BLaER1 (cell line): ENCODE results near the gene TMEM132A.

ENCODE experiments used
- H3K27ac ChIP-seq: shearing (Covaris generic); formaldehyde crosslinking; 2 replicates; pipeline ENCODE4 v1.8.1; 2022
- H3K27me3 ChIP-seq: shearing (Covaris generic); formaldehyde crosslinking; 2 replicates; pipeline ENCODE4 v1.8.1; 2022
- H3K36me3 ChIP-seq: shearing (Covaris generic); formaldehyde crosslinking; 2 replicates; pipeline ENCODE4 v1.8.1; 2022
- H3K4me1 ChIP-seq: shearing (Covaris generic); formaldehyde crosslinking; 2 replicates; pipeline ENCODE4 v1.8.1; 2022
- H3K4me2 ChIP-seq: shearing (Covaris generic); formaldehyde crosslinking; 2 replicates; pipeline ENCODE4 v1.8.1; 2022
- H3K4me3 ChIP-seq: shearing (Covaris generic); formaldehyde crosslinking; 2 replicates; pipeline ENCODE4 v1.8.1; 2022
- H3K9ac ChIP-seq: shearing (Covaris generic); formaldehyde crosslinking; 2 replicates; pipeline ENCODE4 v1.8.1; 2022
- H3K9me3 ChIP-seq: shearing (Covaris generic); formaldehyde crosslinking; 2 replicates; pipeline ENCODE4 v1.8.1; 2022
- H4K20me1 ChIP-seq: shearing (Covaris generic); formaldehyde crosslinking; 2 replicates; pipeline ENCODE4 v1.8.1; 2022
- Cebpa-rat ChIP-seq: shearing (Covaris generic); IDR thresholded peaks from 2 replicates; pipeline ENCODE4 v1.8.1; 2022

TMEM132A gene

GRCh38 chr11:60921259-60921658, 3.0 kb upstream of the TMEM132A start:
- Histone ChIP-seq H3K9me3 (no peaks in the 10 kb centered on the region), H3K27me3 (peaks cover 44% of the 10 kb centered on the region), H3K27ac (no peak overlapping the region), H3K36me3 (peaks cover 69% of the 10 kb centered on the region), H4K20me1 (peaks cover 100% of the 10 kb centered on the region), H3K4me1 (peaks cover 68% of the 10 kb centered on the region), H3K9ac (no peak overlapping the region), H3K4me3 (no peak overlapping the region), H3K4me2 (no peak overlapping the region)
- TF ChIP-seq Cebpa-rat: no peak

DNA sequence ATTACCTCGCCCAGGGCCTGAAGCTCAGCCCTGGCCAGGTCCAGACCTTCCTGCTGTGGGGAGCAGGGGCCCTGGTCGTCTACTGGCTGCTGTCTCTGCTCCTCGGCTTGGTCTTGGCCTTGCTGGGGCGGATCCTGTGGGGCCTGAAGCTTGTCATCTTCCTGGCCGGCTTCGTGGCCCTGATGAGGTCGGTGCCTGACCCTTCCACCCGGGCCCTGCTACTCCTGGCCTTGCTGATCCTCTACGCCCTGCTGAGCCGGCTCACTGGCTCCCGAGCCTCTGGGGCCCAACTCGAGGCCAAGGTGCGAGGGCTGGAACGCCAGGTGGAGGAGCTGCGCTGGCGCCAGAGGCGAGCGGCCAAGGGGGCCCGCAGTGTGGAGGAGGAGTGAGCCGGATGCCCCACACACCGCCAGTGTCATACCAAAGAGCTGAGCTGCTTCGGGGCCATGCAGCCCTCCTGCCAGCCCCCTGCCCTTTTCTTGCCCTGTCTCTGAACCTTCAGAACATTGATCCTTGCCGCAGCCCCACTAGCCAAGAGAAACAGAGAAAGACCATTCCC, 2.4 kb upstream of the TMEM132A start:
- Histone ChIP-seq H3K9me3 (no peaks in the 10 kb centered on the region), H3K27ac (no peak overlapping the region), H3K4me2 (peak overlapping the region; percentile 94; the same call in 1 of the 2 replicates), H3K4me1 (peaks cover 62% of the 10 kb centered on the region), H3K36me3 (peaks cover 69% of the 10 kb centered on the region), H3K9ac (0 out of 2 replicates have a peak overlapping the region, but pooled peaks have one; percentile 20), H3K27me3 (peaks cover 44% of the 10 kb centered on the region), H3K4me3 (no peak overlapping the region), H4K20me1 (peaks cover 100% of the 10 kb centered on the region)
- TF ChIP-seq Cebpa-rat: no peak

GRCh38 chr11:60922906-60923305, 1.4 kb upstream of the TMEM132A start:
- peaks cover 63% of the 10 kb centered on the region for H3K4me1 ChIP-seq
- peaks cover 44% of the 10 kb centered on the region for H3K27me3 ChIP-seq
- no peak for TF ChIP-seq Cebpa-rat
- peak overlapping the region; percentile 94 for H3K4me2 ChIP-seq
- peaks cover 98% of the 10 kb centered on the region for H4K20me1 ChIP-seq
- no peaks in the 10 kb centered on the region for H3K9me3 ChIP-seq
- H3K4me3 ChIP-seq: no peak overlapping the region
- H3K27ac ChIP-seq: no peak overlapping the region
- peaks cover 62% of the 10 kb centered on the region for H3K36me3 ChIP-seq
- H3K9ac ChIP-seq: no peak overlapping the region

DNA sequence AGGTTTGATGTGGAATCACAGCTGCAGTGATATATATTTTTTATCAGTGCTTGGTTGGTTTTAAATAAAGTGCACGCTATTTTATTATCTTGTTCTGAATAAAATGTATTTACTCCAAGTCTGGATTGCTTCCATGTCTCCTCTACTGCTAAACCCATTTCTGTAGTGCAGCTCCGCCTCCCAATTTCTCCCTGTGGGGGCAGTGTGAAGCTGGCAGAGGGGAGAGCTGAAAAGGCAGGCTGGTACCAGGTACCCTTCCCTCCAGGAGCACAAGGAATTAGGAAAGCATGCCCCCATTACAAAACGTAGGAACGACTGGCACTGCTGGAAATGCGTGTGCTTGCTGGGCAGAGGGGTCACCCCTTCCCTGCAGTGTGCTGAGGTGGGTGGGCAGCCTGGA, 934 bp upstream of the TMEM132A start:
- TF ChIP-seq Cebpa-rat: no peak
- Histone ChIP-seq H3K9me3 (no peaks in the 10 kb centered on the region), H3K36me3 (peaks cover 62% of the 10 kb centered on the region), H3K4me3 (no peak overlapping the region), H3K27ac (no peak overlapping the region), H3K27me3 (peaks cover 44% of the 10 kb centered on the region), H3K9ac (peak overlapping the region; percentile 79; the same call in 1 of the 2 replicates), H3K4me2 (peak overlapping the region; percentile 94), H3K4me1 (peaks cover 63% of the 10 kb centered on the region), H4K20me1 (peaks cover 94% of the 10 kb centered on the region)

GRCh38 chr11:60923800-60924109, 505 bp upstream of the TMEM132A start:
- peaks cover 90% of the 10 kb centered on the region for H4K20me1 ChIP-seq
- peaks cover 59% of the 10 kb centered on the region for H3K4me1 ChIP-seq
- H3K9me3 ChIP-seq: no peaks in the 10 kb centered on the region
- peak overlapping the region; percentile 94 for H3K4me2 ChIP-seq
- no peak for TF ChIP-seq Cebpa-rat
- peak overlapping the region; percentile 82 for H3K4me3 ChIP-seq
- H3K27ac ChIP-seq: 0 out of 2 replicates have a peak overlapping the region, but pooled peaks have one; percentile 69
- H3K36me3 ChIP-seq: peaks cover 61% of the 10 kb centered on the region
- peak overlapping the region; percentile 79; the same call in 1 of the 2 replicates for H3K9ac ChIP-seq
- peaks cover 44% of the 10 kb centered on the region for H3K27me3 ChIP-seq

DNA sequence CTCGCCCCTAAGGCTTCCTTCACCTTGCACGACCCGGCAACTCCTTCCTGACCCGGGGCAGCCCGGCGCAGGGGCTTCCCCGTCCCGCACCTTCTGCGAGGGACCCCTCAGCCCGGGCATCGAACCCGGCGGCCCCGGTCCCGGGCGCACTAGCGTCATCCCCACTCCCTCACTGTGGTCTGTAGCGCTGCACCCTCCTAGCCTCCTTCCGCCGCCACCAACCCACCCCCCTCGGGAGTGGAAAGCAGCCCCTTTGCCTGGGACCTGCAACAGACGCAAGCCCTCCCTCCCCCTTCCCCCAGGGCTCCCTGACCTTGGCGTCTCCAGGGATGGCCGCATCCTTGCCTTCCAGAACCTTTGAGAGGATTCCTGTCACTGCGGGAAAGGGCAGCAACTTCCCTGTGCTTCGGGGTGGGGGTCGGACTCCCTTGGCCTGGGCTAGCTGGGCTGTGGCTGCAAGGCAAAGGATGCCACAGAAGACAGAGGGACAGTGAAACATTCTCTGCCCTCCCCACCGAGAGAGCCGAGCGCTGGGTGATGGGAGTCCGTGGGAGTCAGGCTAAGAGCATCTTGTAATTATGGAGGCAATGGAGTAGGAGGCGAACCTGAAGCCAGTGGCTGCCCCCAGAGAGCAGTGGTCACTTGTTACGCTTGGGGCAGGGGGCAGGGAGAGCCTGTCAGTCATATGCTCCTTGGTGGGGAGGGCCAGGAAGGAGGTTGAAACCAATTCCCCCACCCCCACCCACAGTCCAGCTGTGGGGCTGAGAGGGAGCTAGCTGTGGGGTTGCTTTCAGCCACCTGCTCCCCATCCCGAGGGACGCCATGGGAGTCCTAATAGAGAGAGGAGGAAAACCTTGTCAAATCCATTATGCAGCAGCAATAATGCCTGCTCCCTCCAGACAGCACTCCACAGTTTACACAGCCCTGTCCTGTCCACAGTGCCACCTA, 920 bp downstream of the TMEM132A start:
- H3K27ac ChIP-seq: peak overlapping the region; percentile 69
- no peaks in the 10 kb centered on the region for H3K9me3 ChIP-seq
- H3K27me3 ChIP-seq: peaks cover 44% of the 10 kb centered on the region
- peak overlapping the region; percentile 79 for H3K9ac ChIP-seq
- H4K20me1 ChIP-seq: peaks cover 75% of the 10 kb centered on the region
- H3K4me2 ChIP-seq: peak overlapping the region; percentile 94
- peaks cover 59% of the 10 kb centered on the region for H3K36me3 ChIP-seq
- TF ChIP-seq Cebpa-rat: no peak
- H3K4me1 ChIP-seq: peaks cover 58% of the 10 kb centered on the region
- H3K4me3 ChIP-seq: peak overlapping the region; percentile 82

- peaks cover 59% of the 10 kb centered on the region for H3K36me3 ChIP-seq
- H3K9ac ChIP-seq: no peak overlapping the region
- H3K9me3 ChIP-seq: no peaks in the 10 kb centered on the region
- H3K4me3 ChIP-seq: no peak overlapping the region; the same call in 1 of the 2 replicates
- H4K20me1 ChIP-seq: peaks cover 69% of the 10 kb centered on the region
- peaks cover 44% of the 10 kb centered on the region for H3K27me3 ChIP-seq
- no peak for TF ChIP-seq Cebpa-rat
- H3K4me1 ChIP-seq: peaks cover 58% of the 10 kb centered on the region
- H3K4me2 ChIP-seq: peak overlapping the region; percentile 94
- H3K27ac ChIP-seq: no peak overlapping the region
Observed at GRCh38 chr11:60925868-60926267, 1.6 kb downstream of the TMEM132A start.

- no peak overlapping the region for H3K4me3 ChIP-seq
- peaks cover 62% of the 10 kb centered on the region for H3K4me1 ChIP-seq
- peaks cover 59% of the 10 kb centered on the region for H3K36me3 ChIP-seq
- H3K9me3 ChIP-seq: no peaks in the 10 kb centered on the region
- peaks cover 44% of the 10 kb centered on the region for H3K27me3 ChIP-seq
- peaks cover 62% of the 10 kb centered on the region for H4K20me1 ChIP-seq
- no peak overlapping the region for H3K27ac ChIP-seq
- no peak overlapping the region for H3K4me2 ChIP-seq
- TF ChIP-seq Cebpa-rat: no peak
- no peak overlapping the region for H3K9ac ChIP-seq
Observed at GRCh38 chr11:60926500-60926899, 2.2 kb downstream of the TMEM132A start.

GRCh38 chr11:60927061-60927592, 2.9 kb downstream of the TMEM132A start:
- TF ChIP-seq Cebpa-rat: no peak
- H3K4me2 ChIP-seq: peak overlapping the region; percentile 51
- peaks cover 63% of the 10 kb centered on the region for H3K4me1 ChIP-seq
- peaks cover 56% of the 10 kb centered on the region for H4K20me1 ChIP-seq
- H3K27ac ChIP-seq: no peak overlapping the region
- H3K4me3 ChIP-seq: no peak overlapping the region
- no peak overlapping the region for H3K9ac ChIP-seq
- H3K27me3 ChIP-seq: peaks cover 41% of the 10 kb centered on the region
- no peaks in the 10 kb centered on the region for H3K9me3 ChIP-seq
- H3K36me3 ChIP-seq: peaks cover 57% of the 10 kb centered on the region

GRCh38 chr11:60927600-60927999, 3.3 kb downstream of the TMEM132A start:
- peaks cover 63% of the 10 kb centered on the region for H3K4me1 ChIP-seq
- H3K9ac ChIP-seq: no peak overlapping the region
- no peak overlapping the region for H3K4me3 ChIP-seq
- H3K4me2 ChIP-seq: peak overlapping the region; percentile 51
- H3K9me3 ChIP-seq: no peaks in the 10 kb centered on the region
- H3K27me3 ChIP-seq: peaks cover 36% of the 10 kb centered on the region
- H3K27ac ChIP-seq: no peak overlapping the region
- no peak for TF ChIP-seq Cebpa-rat
- H3K36me3 ChIP-seq: peaks cover 55% of the 10 kb centered on the region
- peaks cover 51% of the 10 kb centered on the region for H4K20me1 ChIP-seq
